LNCaP clone FGC (cell line): ENCODE measurements around the gene COL4A2.

Source experiments
- DNase-seq: peaks from one replicate; pipeline ENCODE4 v3.0.0-alpha.2; 2011; ENCODE audit warnings: low read depth
- H3K4me3 ChIP-seq: 2 replicates; pipeline ENCODE4 v1.5.1; 2011; ENCODE audit warnings: mild to moderate bottlenecking, low read depth, low read length, control low read depth
- TF ChIP-seq, protein P1 (sequence below): IDR thresholded peaks from 2 replicates; pipeline ENCODE4 v1.5.1; 2012; ENCODE audit warnings: mild to moderate bottlenecking; ENCODE audit not compliant: control insufficient read depth, insufficient read depth; ENCODE audit errors: extremely low read depth

The COL4A2 gene

GRCh38 chr13:110344320-110344719 lies 37.2 kb downstream of the COL4A2 start:
- DNase-seq = no peak
- no peak overlapping the region for H3K4me3 ChIP-seq
- TF ChIP-seq, protein P1, sequence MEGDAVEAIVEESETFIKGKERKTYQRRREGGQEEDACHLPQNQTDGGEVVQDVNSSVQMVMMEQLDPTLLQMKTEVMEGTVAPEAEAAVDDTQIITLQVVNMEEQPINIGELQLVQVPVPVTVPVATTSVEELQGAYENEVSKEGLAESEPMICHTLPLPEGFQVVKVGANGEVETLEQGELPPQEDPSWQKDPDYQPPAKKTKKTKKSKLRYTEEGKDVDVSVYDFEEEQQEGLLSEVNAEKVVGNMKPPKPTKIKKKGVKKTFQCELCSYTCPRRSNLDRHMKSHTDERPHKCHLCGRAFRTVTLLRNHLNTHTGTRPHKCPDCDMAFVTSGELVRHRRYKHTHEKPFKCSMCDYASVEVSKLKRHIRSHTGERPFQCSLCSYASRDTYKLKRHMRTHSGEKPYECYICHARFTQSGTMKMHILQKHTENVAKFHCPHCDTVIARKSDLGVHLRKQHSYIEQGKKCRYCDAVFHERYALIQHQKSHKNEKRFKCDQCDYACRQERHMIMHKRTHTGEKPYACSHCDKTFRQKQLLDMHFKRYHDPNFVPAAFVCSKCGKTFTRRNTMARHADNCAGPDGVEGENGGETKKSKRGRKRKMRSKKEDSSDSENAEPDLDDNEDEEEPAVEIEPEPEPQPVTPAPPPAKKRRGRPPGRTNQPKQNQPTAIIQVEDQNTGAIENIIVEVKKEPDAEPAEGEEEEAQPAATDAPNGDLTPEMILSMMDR = no peak

DNA sequence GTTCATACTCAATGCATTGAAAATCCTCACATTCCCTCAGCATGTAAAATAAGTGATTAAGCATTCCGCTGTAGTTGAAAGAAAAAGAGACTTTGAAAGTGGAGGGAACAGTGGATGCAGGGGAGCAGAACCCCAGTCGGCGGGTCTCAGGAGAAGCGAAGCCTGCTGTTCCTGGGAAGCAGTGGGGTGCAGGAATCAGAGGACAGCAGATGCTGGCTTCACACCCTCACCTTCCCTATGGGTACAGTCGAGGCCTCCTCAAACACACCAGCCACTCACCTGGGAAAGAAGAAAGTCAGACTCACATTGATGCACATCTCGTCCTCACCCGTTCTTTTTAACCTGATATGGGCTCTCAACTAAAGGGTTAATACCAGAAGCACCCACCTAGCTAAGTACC lies 38.2 kb downstream of the COL4A2 start:
- TF ChIP-seq, protein P1 = no peak
- no peak overlapping the region for H3K4me3 ChIP-seq

GRCh38 chr13:110345701-110346100 lies 38.6 kb downstream of the COL4A2 start:
- no peak overlapping the region for H3K4me3 ChIP-seq
- DNase-seq = no peak
- TF ChIP-seq, protein P1 = no peak

More for the DNA sequence above, 38.2 kb downstream of the COL4A2 start:
- no peak for DNase-seq

DNA sequence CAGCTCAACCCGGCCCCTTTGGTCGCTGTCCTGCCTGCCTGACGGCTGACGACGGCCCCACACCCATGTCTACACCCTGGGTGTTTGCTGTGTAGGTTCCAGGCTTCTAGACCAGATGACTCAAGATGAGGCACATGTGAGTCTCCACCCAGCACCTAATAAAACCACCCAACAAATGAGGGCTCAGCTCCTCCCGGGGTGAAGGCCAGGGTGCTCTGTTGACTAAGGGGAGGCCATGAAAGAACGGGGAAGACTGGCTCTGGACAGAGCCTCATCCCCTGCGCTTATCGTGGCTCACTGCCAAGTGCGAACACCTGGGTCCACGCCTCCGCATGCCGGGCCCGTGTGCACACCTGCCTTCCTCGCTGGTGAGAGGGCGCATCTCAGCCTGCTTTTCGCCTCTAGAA lies 39.6 kb downstream of the COL4A2 start:
- no peak for DNase-seq
- TF ChIP-seq, protein P1 = no peak
- H3K4me3 ChIP-seq = no peak overlapping the region

GRCh38 chr13:110347088-110347487 lies 40.0 kb downstream of the COL4A2 start:
- DNase-seq = no peak
- TF ChIP-seq, protein P1 = no peak
- H3K4me3 ChIP-seq = no peak overlapping the region

- no peak overlapping the region for H3K4me3 ChIP-seq
- no peak for DNase-seq
- TF ChIP-seq, protein P1 = no peak
Measured at GRCh38 chr13:110347535-110348308, 40.6 kb downstream of the COL4A2 start.

GRCh38 chr13:110348309-110349105 lies 41.4 kb downstream of the COL4A2 start:
- TF ChIP-seq, protein P1 = no peak
- no peak for DNase-seq

More at GRCh38 chr13:110348309-110349105, 41.4 kb downstream of the COL4A2 start:
- H3K4me3 ChIP-seq = no peak overlapping the region
